Hepatocyte (in vitro differentiated cells): ENCODE data around the gene ARHGAP15. TPM values are rescaled to one million over a fixed set of nuclear protein-coding genes. Genes with fewer than 3 reads are reported as not detected.

ENCODE experiments used
- DNase-seq: peaks from one replicate; pipeline ENCODE4 v3.0.0-alpha.2; 2016; ENCODE audit warnings: low spot score
- H2AFZ ChIP-seq: fragments of 200-600 bp; sonication (generic); 2 replicates; pipeline ENCODE4 v1.6.0; 2016; ENCODE audit warnings: antibody characterized with exemption, mild to moderate bottlenecking
- H3K27ac ChIP-seq: fragments of 200-600 bp; sonication (generic); 2 replicates; pipeline ENCODE4 v1.5.1; 2016; ENCODE audit warnings: mild to moderate bottlenecking
- H3K27me3 ChIP-seq: fragments of 200-600 bp; sonication (generic); 2 replicates; pipeline ENCODE4 v1.6.1; 2016
- H3K36me3 ChIP-seq: fragments of 200-600 bp; sonication (generic); replicated peaks from 2 replicates; pipeline ENCODE4 v1.5.1; 2016; ENCODE audit warnings: low read depth; ENCODE audit not compliant: insufficient read depth
- H3K4me1 ChIP-seq: fragments of 200-600 bp; sonication (generic); 2 replicates; pipeline ENCODE4 v1.5.1; 2016; ENCODE audit warnings: mild to moderate bottlenecking, moderate library complexity; ENCODE audit not compliant: insufficient read depth
- H3K4me2 ChIP-seq: fragments of 200-600 bp; sonication (generic); 2 replicates; pipeline ENCODE4 v1.6.0; 2016
- H3K4me3 ChIP-seq: fragments of 200-600 bp; sonication (generic); 2 replicates; pipeline ENCODE4 v1.5.1; 2016; ENCODE audit warnings: mild to moderate bottlenecking
- H3K79me2 ChIP-seq: fragments of 200-600 bp; sonication (generic); 2 replicates; pipeline ENCODE4 v1.6.0; 2017; ENCODE audit warnings: mild to moderate bottlenecking
- H3K9me2 ChIP-seq: fragments of 200-600 bp; sonication (generic); replicated peaks from 2 replicates; pipeline ENCODE4 v1.6.0; 2017; ENCODE audit warnings: mild to moderate bottlenecking; ENCODE audit not compliant: insufficient read depth
- H3K9me3 ChIP-seq: fragments of 200-600 bp; sonication (generic); 2 replicates; pipeline ENCODE4 v1.5.1; 2016; ENCODE audit warnings: low read depth, mild to moderate bottlenecking
- H4K20me1 ChIP-seq: fragments of 200-600 bp; sonication (generic); 2 replicates; pipeline ENCODE4 v1.6.0; 2016; ENCODE audit warnings: mild to moderate bottlenecking; ENCODE audit not compliant: insufficient read depth, poor library complexity, severe bottlenecking
- EZH2 ChIP-seq: fragments of 200-600 bp; sonication (generic); IDR thresholded peaks from 2 replicates; pipeline ENCODE4 v1.6.1; 2016; ENCODE audit warnings: antibody characterized with exemption, mild to moderate bottlenecking, borderline replicate concordance
- EZH2phosphoT487 ChIP-seq: fragments of 200-600 bp; sonication (generic); IDR thresholded peaks from one replicate; pipeline ENCODE4 v1.6.1; 2018; ENCODE audit warnings: antibody characterized with exemption, mild to moderate bottlenecking, low read depth, moderate library complexity; ENCODE audit not compliant: unreplicated experiment, severe bottlenecking
- WGBS: methylation state at CpG from one replicate; pipeline ENCODE4 v1.1.6; 2016; ENCODE audit warnings: low lambda C conversion rate; ENCODE audit errors: missing lambda C conversion rate; 5-methylcytosine and 5-hydroxymethylcytosine counted together
- polyA plus RNA-seq: library from polyadenylated mRNA; unstranded; fragments of >200 nt; fragmentation: Nextera tagmentation; extraction: Ambion mirVana; gene quantifications from 2 replicates; pipeline ENCODE4 v1.2.1, GENCODE V29; 2016
- total RNA-seq: library from RNA; depleted of rRNA; stranded (reverse); fragments of >200 nt; gene quantifications from 2 replicates; pipeline ENCODE4 v1.2.3, GENCODE V29; 2014
- TF ChIP-seq, protein P1 (sequence below): fragments of 200-600 bp; sonication (generic); IDR thresholded peaks from 2 replicates; pipeline ENCODE4 v1.5.1; 2016; ENCODE audit warnings: antibody characterized with exemption, mild to moderate bottlenecking; ENCODE audit not compliant: poor library complexity

The ARHGAP15 gene
- total and polyA plus RNA-seq, 2 experiments from 2014 or later = 0.17 TPM; not detected in 1

- Histone ChIP-seq H3K4me1 (no peaks in the 10 kb centered on the region), H3K79me2 (no peaks in the 10 kb centered on the region), H3K36me3 (no peaks in the 10 kb centered on the region), H3K27ac (no peak overlapping the region), H3K9me3 (no peaks in the 10 kb centered on the region), H3K9me2 (no peaks in the 10 kb centered on the region), H3K4me2 (no peak overlapping the region), H4K20me1 (no peaks in the 10 kb centered on the region), H3K4me3 (no peak overlapping the region), H3K27me3 (no peaks in the 10 kb centered on the region), H2AFZ (no peak overlapping the region)
- no peak for DNase-seq
- TF ChIP-seq EZH2 = no peak
- 89% methylated on average over 5 of the region's 5 CpGs for WGBS
Observed at GRCh38 chr2:143193121-143193520, 63.9 kb downstream of the ARHGAP15 start.

DNA sequence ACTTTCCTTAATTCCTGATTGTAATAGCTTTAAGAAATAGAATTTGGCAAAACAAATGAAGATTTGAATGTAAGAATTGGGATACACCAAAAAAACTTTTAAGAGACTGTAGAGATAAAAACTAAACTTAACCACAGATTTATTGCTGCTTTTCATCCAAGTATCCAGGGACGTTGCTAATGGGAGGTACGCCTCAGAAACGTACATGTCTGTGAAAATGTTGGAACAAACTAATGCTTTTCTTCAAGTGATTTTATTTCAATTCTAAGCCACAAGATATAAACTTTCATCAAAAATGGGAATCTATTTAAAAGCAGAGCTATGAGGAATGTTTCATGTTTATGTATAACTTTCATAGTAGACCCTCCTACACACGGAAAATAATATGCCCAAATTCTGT is 66.3 kb downstream of the ARHGAP15 start:
- TF ChIP-seq, protein P1, sequence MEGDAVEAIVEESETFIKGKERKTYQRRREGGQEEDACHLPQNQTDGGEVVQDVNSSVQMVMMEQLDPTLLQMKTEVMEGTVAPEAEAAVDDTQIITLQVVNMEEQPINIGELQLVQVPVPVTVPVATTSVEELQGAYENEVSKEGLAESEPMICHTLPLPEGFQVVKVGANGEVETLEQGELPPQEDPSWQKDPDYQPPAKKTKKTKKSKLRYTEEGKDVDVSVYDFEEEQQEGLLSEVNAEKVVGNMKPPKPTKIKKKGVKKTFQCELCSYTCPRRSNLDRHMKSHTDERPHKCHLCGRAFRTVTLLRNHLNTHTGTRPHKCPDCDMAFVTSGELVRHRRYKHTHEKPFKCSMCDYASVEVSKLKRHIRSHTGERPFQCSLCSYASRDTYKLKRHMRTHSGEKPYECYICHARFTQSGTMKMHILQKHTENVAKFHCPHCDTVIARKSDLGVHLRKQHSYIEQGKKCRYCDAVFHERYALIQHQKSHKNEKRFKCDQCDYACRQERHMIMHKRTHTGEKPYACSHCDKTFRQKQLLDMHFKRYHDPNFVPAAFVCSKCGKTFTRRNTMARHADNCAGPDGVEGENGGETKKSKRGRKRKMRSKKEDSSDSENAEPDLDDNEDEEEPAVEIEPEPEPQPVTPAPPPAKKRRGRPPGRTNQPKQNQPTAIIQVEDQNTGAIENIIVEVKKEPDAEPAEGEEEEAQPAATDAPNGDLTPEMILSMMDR = no peak
- TF ChIP-seq EZH2 (no peak), EZH2phosphoT487 (no peak)
- Histone ChIP-seq H3K4me2 (no peak overlapping the region), H3K79me2 (no peaks in the 10 kb centered on the region), H3K9me2 (no peaks in the 10 kb centered on the region), H2AFZ (no peak overlapping the region), H4K20me1 (no peaks in the 10 kb centered on the region), H3K4me3 (no peak overlapping the region), H3K9me3 (no peaks in the 10 kb centered on the region), H3K4me1 (no peaks in the 10 kb centered on the region), H3K27ac (no peak overlapping the region), H3K27me3 (no peaks in the 10 kb centered on the region), H3K36me3 (no peaks in the 10 kb centered on the region)
- DNase-seq = no peak
- WGBS = 62% methylated on average over 4 of the region's 4 CpGs

DNA sequence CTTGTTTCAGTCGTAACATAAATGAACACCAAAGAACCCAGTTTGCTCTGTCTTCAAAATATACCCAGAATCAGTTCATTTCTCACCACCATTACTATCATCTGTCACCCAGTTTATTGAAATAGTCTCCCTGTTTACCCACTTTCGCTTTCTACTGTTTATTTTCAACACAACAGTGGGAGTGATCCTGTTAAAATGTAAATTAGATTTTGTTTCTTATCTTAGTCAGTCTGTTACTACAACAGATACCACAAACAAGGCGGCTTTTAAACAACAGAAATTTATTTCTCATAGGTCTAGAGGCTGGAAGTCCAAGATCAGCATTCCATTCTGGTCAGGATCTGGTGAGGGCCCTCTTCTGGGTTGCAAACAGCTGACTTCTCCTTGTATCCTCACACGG is 74.8 kb downstream of the ARHGAP15 start:
- Histone ChIP-seq H3K4me1 (no peaks in the 10 kb centered on the region), H3K27me3 (no peaks in the 10 kb centered on the region), H4K20me1 (no peaks in the 10 kb centered on the region), H3K9me3 (no peaks in the 10 kb centered on the region), H3K27ac (no peak overlapping the region), H3K79me2 (no peaks in the 10 kb centered on the region), H3K4me3 (no peak overlapping the region), H3K36me3 (no peaks in the 10 kb centered on the region), H2AFZ (no peak overlapping the region), H3K4me2 (no peak overlapping the region), H3K9me2 (no peaks in the 10 kb centered on the region)
- 90% methylated on average over 4 of the region's 4 CpGs for WGBS
- TF ChIP-seq, protein P1 = no peak
- no peak for DNase-seq

GRCh38 chr2:143205106-143205764 is 76.0 kb downstream of the ARHGAP15 start:
- no peaks in the 10 kb centered on the region for H4K20me1 ChIP-seq
- no peak overlapping the region for H3K27ac ChIP-seq
- H3K4me2 ChIP-seq = no peak overlapping the region
- H3K79me2 ChIP-seq = no peaks in the 10 kb centered on the region
- H3K4me1 ChIP-seq = no peaks in the 10 kb centered on the region
- H3K4me3 ChIP-seq = no peak overlapping the region
- H3K36me3 ChIP-seq = no peaks in the 10 kb centered on the region
- no peaks in the 10 kb centered on the region for H3K9me3 ChIP-seq
- TF ChIP-seq EZH2 (no peak), EZH2phosphoT487 (no peak)
- TF ChIP-seq, protein P1 = peak; percentile 45
- H3K27me3 ChIP-seq = no peaks in the 10 kb centered on the region
- no peaks in the 10 kb centered on the region for H3K9me2 ChIP-seq
- WGBS = 94% methylated on average over 1 of the region's 1 CpG
- no peak overlapping the region for H2AFZ ChIP-seq
- peak; percentile 8 for DNase-seq
